Measurements from ENCODE around the gene GABBR2. TPM values are rescaled to one million over a fixed set of nuclear protein-coding genes. Genes with fewer than 3 reads are reported as not detected.

Gene GABBR2
- total RNA-seq, 1 donor from 2014 or later = 0.84 TPM

GRCh38 chr9:98700801-98701200 is 7.9 kb downstream of the GABBR2 start:
- H3K36me3 ChIP-seq = no peaks in the 10 kb centered on the region
- H3K4me3 ChIP-seq = no peak overlapping the region
- DNase-seq (no peak), ATAC-seq (no peak)
- no peak for TF ChIP-seq CTCF (IDR thresholded peaks at IDR 0.05)
- no peaks in the 10 kb centered on the region for H3K9me3 ChIP-seq
- no peak overlapping the region for H3K27ac ChIP-seq
- H3K27me3 ChIP-seq = peaks cover 28% of the 10 kb centered on the region
- intact Hi-C loops (cut with DNase I) = no loop called here
- H3K4me1 ChIP-seq = no peaks in the 10 kb centered on the region

GRCh38 chr9:98698856-98699255 is 9.9 kb downstream of the GABBR2 start:
- H3K4me3 ChIP-seq = no peak overlapping the region
- H3K36me3 ChIP-seq = no peaks in the 10 kb centered on the region
- no peak for DNase-seq
- no peak for TF ChIP-seq CTCF (IDR thresholded peaks at IDR 0.05)
- H3K9me3 ChIP-seq = no peaks in the 10 kb centered on the region
- no peak for ATAC-seq
- intact Hi-C loops (cut with DNase I) = no loop called here
- H3K27ac ChIP-seq = no peak overlapping the region
- no peaks in the 10 kb centered on the region for H3K4me1 ChIP-seq
- H3K27me3 ChIP-seq = peaks cover 10% of the 10 kb centered on the region

GRCh38 chr9:98694943-98695342 is 13.8 kb downstream of the GABBR2 start:
- intact Hi-C loops (cut with DNase I) = no loop called here
- no peaks in the 10 kb centered on the region for H3K4me1 ChIP-seq

GRCh38 chr9:98692392-98692791 is 16.3 kb downstream of the GABBR2 start:
- Histone ChIP-seq H3K27ac (no peak overlapping the region), H3K4me1 (no peaks in the 10 kb centered on the region), H3K27me3 (no peaks in the 10 kb centered on the region), H3K4me3 (no peak overlapping the region), H3K9me3 (no peaks in the 10 kb centered on the region), H3K36me3 (no peaks in the 10 kb centered on the region)
- ATAC-seq (no peak), DNase-seq (no peak)
- TF ChIP-seq CTCF (IDR thresholded peaks at IDR 0.05) = no peak
- intact Hi-C loops (cut with DNase I) = no loop called here

More at GRCh38 chr9:98694943-98695342, 13.8 kb downstream of the GABBR2 start:
- DNase-seq = no peak
- H3K4me3 ChIP-seq = no peak overlapping the region
- H3K9me3 ChIP-seq = no peaks in the 10 kb centered on the region
- no peak for TF ChIP-seq CTCF (IDR thresholded peaks at IDR 0.05)
- no peak for ATAC-seq
- H3K27ac ChIP-seq = no peak overlapping the region
- no peaks in the 10 kb centered on the region for H3K27me3 ChIP-seq
- H3K36me3 ChIP-seq = no peaks in the 10 kb centered on the region

GRCh38 chr9:98691890-98692289 is 16.8 kb downstream of the GABBR2 start:
- ATAC-seq = no peak
- Histone ChIP-seq H3K9me3 (no peaks in the 10 kb centered on the region), H3K4me1 (no peaks in the 10 kb centered on the region), H3K36me3 (no peaks in the 10 kb centered on the region), H3K27ac (no peak overlapping the region), H3K4me3 (no peak overlapping the region), H3K27me3 (no peaks in the 10 kb centered on the region)
- intact Hi-C loops (cut with DNase I) = no loop called here
- DNase-seq = no peak
- TF ChIP-seq CTCF (IDR thresholded peaks at IDR 0.05) = no peak

- no peaks in the 10 kb centered on the region for H3K36me3 ChIP-seq
- H3K27me3 ChIP-seq = no peaks in the 10 kb centered on the region
- ATAC-seq (no peak), DNase-seq (no peak)
- H3K9me3 ChIP-seq = no peaks in the 10 kb centered on the region
- TF ChIP-seq CTCF (IDR thresholded peaks at IDR 0.05) = no peak
- no peaks in the 10 kb centered on the region for H3K4me1 ChIP-seq
- no peak overlapping the region for H3K27ac ChIP-seq
- H3K4me3 ChIP-seq = no peak overlapping the region
- intact Hi-C loops (cut with DNase I) = no loop called here
Observed at GRCh38 chr9:98690686-98691085, 18.0 kb downstream of the GABBR2 start.
